Activated naive CD4-positive, alpha-beta T cell treated with anti-CD3 and anti-CD28 coated beads, Interleukin-2, amount 50 U/mL, for 72 hours (primary cell): ENCODE results near the gene MRPS11. TPM values are rescaled to one million over a fixed set of nuclear protein-coding genes. Genes with fewer than 3 reads are reported as not detected.
A peak's percentile ranks its signal among the peaks of the same experiment; 100 is the strongest.
"Not testable (repeated sequence)": the region's sequence is repeated elsewhere in the genome, so short reads cannot be mapped to it uniquely, and the experiment has no call there.

Source experiments
- ATAC-seq, 2 donors: fragments of 150-1000 bp; cut with Tn5 transposase; 2 replicates each; pipeline ENCODE4 v1.10.0; 2021; ENCODE audit warnings: mild to moderate bottlenecking in 2 of 2, moderate library complexity in 2 of 2
- DNase-seq, 2 donors: peaks; one replicate each; pipeline ENCODE4 v3.0.0; 2021 to 2022; ENCODE audit warnings: low spot score in 2 of 2
- H3K27ac Mint-ChIP-seq, 2 donors: one replicate each; pipeline ENCODE4 v1.8.0; 2022; ENCODE audit warnings: mild to moderate bottlenecking in 2 of 2, mixed read lengths in 2 of 2
- H3K36me3 Mint-ChIP-seq, 2 donors: one replicate each; pipeline ENCODE4 v1.8.0; 2022; ENCODE audit warnings: mixed read lengths in 2 of 2
- H3K9me3 Mint-ChIP-seq, 2 donors: one replicate each; pipeline ENCODE4 v1.8.0; 2022; ENCODE audit warnings: mixed read lengths in 2 of 2
- total RNA-seq, 2 donors: library from RNA; stranded (reverse); gene quantifications; one replicate each; pipeline ENCODE4 v1.2.3, GENCODE V29; 2022

The MRPS11 gene
- total RNA-seq, 2 donors from 2014 or later: 61.0 to 61.3 TPM

- Mint-ChIP-seq H3K9me3 (no peaks in the 10 kb centered on the region), H3K27ac (no peak overlapping the region), H3K36me3 (peaks cover 0 to 17% of the 10 kb centered on the region in 2 donors)
- ATAC-seq (no peak), DNase-seq (no peak)
These were observed 41.8 kb downstream of the MRPS11 start for GRCh38 chr15:88509321-88509720.

GRCh38 chr15:88509964-88510363 is 42.5 kb downstream of the MRPS11 start:
- Mint-ChIP-seq H3K9me3 (no peaks in the 10 kb centered on the region), H3K36me3 (peaks cover 0 to 17% of the 10 kb centered on the region in 2 donors), H3K27ac (no peak overlapping the region)
- ATAC-seq: peak in 1 of 2 donors; percentile 73
- no peak for DNase-seq

DNA sequence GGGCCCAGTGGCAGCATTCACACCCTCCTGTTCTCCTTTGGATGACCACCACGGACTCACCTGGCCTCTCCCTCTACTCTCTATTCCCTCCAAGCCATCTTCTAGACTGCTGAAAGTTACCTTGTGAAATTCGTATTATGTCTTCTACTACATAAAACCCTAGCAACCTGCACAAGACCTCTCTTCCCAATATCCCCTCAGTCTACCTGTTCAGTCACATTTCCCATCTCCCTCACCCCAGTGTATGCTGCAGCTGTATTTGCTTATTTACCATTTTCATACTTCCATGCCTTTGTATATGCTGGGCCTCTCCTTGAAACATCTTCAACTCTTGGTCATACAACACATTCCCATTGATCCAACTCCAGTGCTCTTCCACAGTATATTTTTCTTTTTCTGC is 43.7 kb downstream of the MRPS11 start:
- no peak for ATAC-seq
- no peaks in the 10 kb centered on the region for H3K9me3 Mint-ChIP-seq
- peaks cover 0 to 17% of the 10 kb centered on the region in 2 donors for H3K36me3 Mint-ChIP-seq
- no peak for DNase-seq
- H3K27ac Mint-ChIP-seq: no peak overlapping the region

GRCh38 chr15:88512078-88512477 is 44.6 kb downstream of the MRPS11 start:
- no peaks in the 10 kb centered on the region for H3K9me3 Mint-ChIP-seq
- ATAC-seq: no peak
- H3K36me3 Mint-ChIP-seq: peaks cover 0 to 17% of the 10 kb centered on the region in 2 donors
- no peak overlapping the region for H3K27ac Mint-ChIP-seq
- no peak for DNase-seq

DNA sequence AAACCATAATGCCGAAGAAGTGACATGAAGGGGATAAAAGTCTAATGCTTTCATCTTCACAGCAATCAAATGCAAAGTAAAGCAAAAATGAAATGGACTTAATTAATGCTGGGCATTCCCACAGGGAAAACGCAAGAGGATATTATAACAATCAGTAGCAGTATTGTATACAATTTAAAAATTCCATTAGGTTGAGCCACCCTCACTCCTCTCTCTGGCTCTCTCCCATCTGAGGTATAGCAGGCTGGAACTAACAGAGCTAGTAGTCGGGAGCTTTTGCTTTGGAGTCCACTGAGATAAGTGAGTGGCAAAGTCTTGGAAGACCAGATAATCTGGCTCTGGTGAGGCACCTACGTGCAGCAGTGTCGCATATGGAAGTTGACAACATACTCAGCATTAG is 45.1 kb downstream of the MRPS11 start:
- no peaks in the 10 kb centered on the region for H3K9me3 Mint-ChIP-seq
- no peak for ATAC-seq

GRCh38 chr15:88513195-88513594 is 45.7 kb downstream of the MRPS11 start:
- ATAC-seq (no peak), DNase-seq (no peak)
- H3K9me3 Mint-ChIP-seq: no peaks in the 10 kb centered on the region
- H3K36me3 Mint-ChIP-seq: peaks cover 0 to 12% of the 10 kb centered on the region in 2 donors
- H3K27ac Mint-ChIP-seq: no peak overlapping the region

More for the DNA sequence above, 45.1 kb downstream of the MRPS11 start:
- no peak for DNase-seq
- H3K36me3 Mint-ChIP-seq: peaks cover 0 to 12% of the 10 kb centered on the region in 2 donors
- no peak overlapping the region for H3K27ac Mint-ChIP-seq

DNA sequence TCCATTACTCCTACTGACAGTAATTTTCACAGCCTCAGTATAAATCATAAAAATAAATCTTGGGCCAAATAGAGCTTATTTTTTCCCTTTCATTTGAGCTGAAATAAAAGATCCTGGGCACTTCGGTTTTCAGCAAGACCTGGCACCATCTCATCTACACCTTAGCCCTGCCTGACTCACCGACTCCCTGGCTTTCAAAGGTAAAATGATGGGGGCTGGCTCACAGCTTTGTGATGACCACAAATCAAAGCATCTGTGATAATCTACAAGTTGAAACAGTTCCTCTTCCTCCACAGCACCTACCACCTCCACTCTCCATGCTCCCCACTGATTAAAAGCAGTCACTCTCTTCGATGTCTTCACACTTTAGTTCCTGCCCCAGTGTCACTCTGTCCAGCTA is 51.4 kb downstream of the MRPS11 start:
- Mint-ChIP-seq H3K36me3 (no peaks in the 10 kb centered on the region), H3K27ac (no peak overlapping the region), H3K9me3 (no peaks in the 10 kb centered on the region)
- ATAC-seq: no peak
- no peak for DNase-seq

- not testable (repeated sequence) for DNase-seq, ATAC-seq, H3K9me3 Mint-ChIP-seq, H3K27ac Mint-ChIP-seq
- H3K36me3 Mint-ChIP-seq: peaks cover 0 to 11% of the 10 kb centered on the region in 2 donors
These were observed 56.6 kb downstream of the MRPS11 start for GRCh38 chr15:88524094-88524493.

GRCh38 chr15:88525418-88525817 is 57.9 kb downstream of the MRPS11 start:
- ATAC-seq (no peak), DNase-seq (no peak)
- Mint-ChIP-seq H3K27ac (no peak overlapping the region), H3K36me3 (peaks cover 5 to 16% of the 10 kb centered on the region in 2 donors), H3K9me3 (no peaks in the 10 kb centered on the region)

- no peak for DNase-seq
These were observed 58.9 kb downstream of the MRPS11 start for GRCh38 chr15:88526247-88526879.

GRCh38 chr15:88529021-88529630 is 61.6 kb downstream of the MRPS11 start:
- no peak for DNase-seq
- ATAC-seq: no peak
- Mint-ChIP-seq H3K9me3 (no peaks in the 10 kb centered on the region), H3K36me3 (peaks cover 27 to 36% of the 10 kb centered on the region in 2 donors), H3K27ac (no peak overlapping the region)

More at GRCh38 chr15:88526247-88526879, 58.9 kb downstream of the MRPS11 start:
- H3K36me3 Mint-ChIP-seq: peaks cover 14 to 26% of the 10 kb centered on the region in 2 donors
- H3K9me3 Mint-ChIP-seq: no peaks in the 10 kb centered on the region
- no peak overlapping the region for H3K27ac Mint-ChIP-seq
- no peak for ATAC-seq

Other genes starting within 250 kb of the MRPS11 start
- gene NTRK3, start 211.0 kb upstream of the MRPS11 start, total RNA-seq: 1 to 10 TPM in 1 of 2 donors, under 1 TPM in 1; 0.71 to 4.0 TPM
- 10 to 100 TPM; 24.1 to 36.0 TPM for gene MRPL46, start 320 bp upstream of the MRPS11 start, total RNA-seq
- gene DET1, start 79.0 kb downstream of the MRPS11 start, total RNA-seq: 1 to 10 TPM; 1.3 to 4.0 TPM
- gene AEN, start 153.6 kb downstream of the MRPS11 start, total RNA-seq: 100 to 1,000 TPM in 1 of 2 donors, 10 to 100 TPM in 1; 24.2 to 122 TPM
- 100 to 1,000 TPM in 1 of 2 donors, 10 to 100 TPM in 1; 53.9 to 118 TPM for gene ISG20, start 171.3 kb downstream of the MRPS11 start, total RNA-seq